Measurements from ENCODE around the gene MFNG. TPM values are rescaled to one million over a fixed set of nuclear protein-coding genes. Genes with fewer than 3 reads are reported as not detected.

Gene MFNG
- total RNA-seq, 2 experiments from 2014 or later, result 85.1 to 89.9 TPM

GRCh38 chr22:37500745-37501609 lies 14.8 kb upstream of the MFNG start:
- DNase-seq (no peak), ATAC-seq (ENCODE audit: poor library complexity) (no peak)
- Mint-ChIP-seq H3K4me3 (no peak overlapping the region), H3K4me1 (ENCODE audit: low read depth) (peaks cover 24% of the 10 kb centered on the region), H3K27me3 (no peaks in the 10 kb centered on the region), H3K27ac (no peak overlapping the region), H3K9me3 (no peaks in the 10 kb centered on the region), H3K36me3 (ENCODE audit: low read depth) (no peaks in the 10 kb centered on the region)
- Histone ChIP-seq H3K27me3 (ENCODE audit: control insufficient read depth in 1 of 2, insufficient read depth in 2 of 2, low read length in 2 of 2) (no peaks in the 10 kb centered on the region), H3K27ac (ENCODE audit: low read depth in 1 of 2, low read length in 2 of 2) (no peak overlapping the region), H3K4me1 (ENCODE audit: insufficient read depth, low read length) (peaks cover 24% of the 10 kb centered on the region), H3K9me3 (ENCODE audit: control insufficient read depth in 1 of 2, insufficient read depth in 1 of 2, low read length in 2 of 2) (no peaks in the 10 kb centered on the region), H3K4me3 (ENCODE audit: low read length) (no peak overlapping the region), H3K36me3 (ENCODE audit: insufficient read depth, low read length) (no peaks in the 10 kb centered on the region)
- intact Hi-C loops (cut with DNase I, micrococcal nuclease), result no loop called here
- CTCF ChIA-PET, result no interaction called here
- no peak for TF ChIP-seq CTCF (IDR thresholded peaks at IDR 0.05)
- POLR2A ChIA-PET, result no interaction called here

GRCh38 chr22:37499789-37500540 lies 13.8 kb upstream of the MFNG start:
- no peak overlapping the region for H3K27ac Mint-ChIP-seq
- POLR2A ChIA-PET, result interaction anchor here (2.1 kb wide), 1 partner anchor 14 kb away, joined by 8 read pairs; the partner anchor contains the start of gene MFNG
- ATAC-seq (ENCODE audit: poor library complexity), result no peak
- no peaks in the 10 kb centered on the region for H3K27me3 Mint-ChIP-seq
- peaks cover 24% of the 10 kb centered on the region for H3K4me1 Mint-ChIP-seq (ENCODE audit: low read depth)
- no peak overlapping the region for H3K4me3 Mint-ChIP-seq
- peaks cover 24% of the 10 kb centered on the region for H3K4me1 ChIP-seq (ENCODE audit: insufficient read depth, low read length)
- intact Hi-C loops (cut with DNase I, micrococcal nuclease), result loop anchor here (2.0 to 5.0 kb wide), 2 partner anchors 43 to 183 kb away; no protein-coding TSS in a partner anchor
- no peak overlapping the region for H3K4me3 ChIP-seq (ENCODE audit: low read length)
- CTCF ChIA-PET, result interaction anchor here (3.6 kb wide), 1 partner anchor 27 kb away, joined by 41 read pairs; no protein-coding TSS in a partner anchor
- TF ChIP-seq CTCF (IDR thresholded peaks at IDR 0.05), result no peak
- no peaks in the 10 kb centered on the region for H3K36me3 Mint-ChIP-seq (ENCODE audit: low read depth)
- H3K36me3 ChIP-seq (ENCODE audit: insufficient read depth, low read length), result no peaks in the 10 kb centered on the region
- H3K27ac ChIP-seq (ENCODE audit: low read depth in 1 of 2, low read length in 2 of 2), result no peak overlapping the region
- DNase-seq, result no peak
- H3K9me3 Mint-ChIP-seq, result no peaks in the 10 kb centered on the region
- no peaks in the 10 kb centered on the region for H3K27me3 ChIP-seq (ENCODE audit: control insufficient read depth in 1 of 2, insufficient read depth in 2 of 2, low read length in 2 of 2)
- no peaks in the 10 kb centered on the region for H3K9me3 ChIP-seq (ENCODE audit: control insufficient read depth in 1 of 2, insufficient read depth in 1 of 2, low read length in 2 of 2)

- Histone ChIP-seq H3K36me3 (ENCODE audit: insufficient read depth, low read length) (no peaks in the 10 kb centered on the region), H3K27me3 (ENCODE audit: control insufficient read depth in 1 of 2, insufficient read depth in 2 of 2, low read length in 2 of 2) (no peaks in the 10 kb centered on the region), H3K9me3 (ENCODE audit: control insufficient read depth in 1 of 2, insufficient read depth in 1 of 2, low read length in 2 of 2) (no peaks in the 10 kb centered on the region), H3K4me1 (ENCODE audit: insufficient read depth, low read length) (peaks cover 24% of the 10 kb centered on the region), H3K27ac (ENCODE audit: low read depth in 1 of 2, low read length in 2 of 2) (no peak overlapping the region), H3K4me3 (ENCODE audit: low read length) (no peak overlapping the region)
- CTCF ChIA-PET, result interaction anchor here (1.4 to 3.6 kb wide), 2 partner anchors 26 to 30 kb away, joined by 5 to 41 read pairs; no protein-coding TSS in a partner anchor
- intact Hi-C loops (cut with DNase I, micrococcal nuclease), result loop anchor here (2.0 to 5.0 kb wide), 2 partner anchors 42 to 182 kb away; no protein-coding TSS in a partner anchor
- H3K27me3 Mint-ChIP-seq, result no peaks in the 10 kb centered on the region
- POLR2A ChIA-PET, result interaction anchor here (1.0 to 2.1 kb wide), 2 partner anchors 13 to 68 kb away, joined by 3 to 8 read pairs; partner anchors contain the start of gene MFNG
- no peaks in the 10 kb centered on the region for H3K9me3 Mint-ChIP-seq
- no peak for TF ChIP-seq CTCF (IDR thresholded peaks at IDR 0.05)
- no peak overlapping the region for H3K4me3 Mint-ChIP-seq
- no peak for ATAC-seq (ENCODE audit: poor library complexity)
- peaks cover 24% of the 10 kb centered on the region for H3K4me1 Mint-ChIP-seq (ENCODE audit: low read depth)
- no peaks in the 10 kb centered on the region for H3K36me3 Mint-ChIP-seq (ENCODE audit: low read depth)
- no peak for DNase-seq
- H3K27ac Mint-ChIP-seq, result no peak overlapping the region
Measured at GRCh38 chr22:37499027-37499707, 13.0 kb upstream of the MFNG start.
